ENCODE results near the gene ANKFN1.

The ANKFN1 gene

DNA sequence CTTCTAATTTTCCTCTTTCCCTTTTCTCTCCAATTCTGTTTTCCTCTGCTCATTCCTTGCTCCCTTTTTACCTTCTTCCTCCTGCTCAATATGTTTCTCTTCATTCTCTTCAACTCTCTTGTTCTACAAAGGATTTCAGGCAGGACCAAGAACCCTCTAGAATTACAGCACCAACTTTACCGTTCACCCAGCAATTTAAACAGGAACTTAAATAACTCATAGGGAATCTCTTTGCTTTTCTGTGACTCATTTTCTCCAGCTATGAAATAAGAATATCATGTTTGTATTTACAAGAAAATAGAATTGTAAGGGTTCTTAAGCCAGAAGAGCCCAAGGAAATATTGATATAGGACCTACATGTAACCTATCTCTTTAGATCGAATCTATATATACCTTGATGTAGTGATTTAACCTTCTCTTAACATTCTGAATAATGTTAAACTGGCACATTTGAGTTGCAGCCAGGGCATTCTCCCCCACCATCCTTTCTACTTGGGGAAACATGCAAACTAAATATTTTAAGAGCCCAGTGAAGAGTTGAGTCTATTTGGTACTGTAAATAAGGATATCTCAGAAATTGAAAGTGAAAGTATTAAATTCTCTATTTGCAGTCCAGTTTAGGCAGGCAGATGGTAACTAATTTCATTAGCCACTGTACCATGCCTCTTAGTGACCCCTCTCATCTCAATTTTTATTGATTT lies 137.0 kb downstream of the ANKFN1 start:
- no peaks in the 10 kb centered on the region for H3K9me3 ChIP-seq (ENCODE audit: control insufficient read depth, insufficient read depth, low read length)
- H3K4me1 ChIP-seq (ENCODE audit: control insufficient read depth, low read length) = no peaks in the 10 kb centered on the region
- H3K9me2 ChIP-seq (replicated peaks; ENCODE audit: control insufficient read depth, low read length) = no peaks in the 10 kb centered on the region
- no peaks in the 10 kb centered on the region for H4K20me1 ChIP-seq (ENCODE audit: control insufficient read depth, insufficient read depth, low read depth, low read length)
- TF ChIP-seq EZH2phosphoT487 (IDR thresholded peaks at IDR 0.05; ENCODE audit: borderline replicate concordance, low read length) = no peak
- TF ChIP-seq, protein P1, sequence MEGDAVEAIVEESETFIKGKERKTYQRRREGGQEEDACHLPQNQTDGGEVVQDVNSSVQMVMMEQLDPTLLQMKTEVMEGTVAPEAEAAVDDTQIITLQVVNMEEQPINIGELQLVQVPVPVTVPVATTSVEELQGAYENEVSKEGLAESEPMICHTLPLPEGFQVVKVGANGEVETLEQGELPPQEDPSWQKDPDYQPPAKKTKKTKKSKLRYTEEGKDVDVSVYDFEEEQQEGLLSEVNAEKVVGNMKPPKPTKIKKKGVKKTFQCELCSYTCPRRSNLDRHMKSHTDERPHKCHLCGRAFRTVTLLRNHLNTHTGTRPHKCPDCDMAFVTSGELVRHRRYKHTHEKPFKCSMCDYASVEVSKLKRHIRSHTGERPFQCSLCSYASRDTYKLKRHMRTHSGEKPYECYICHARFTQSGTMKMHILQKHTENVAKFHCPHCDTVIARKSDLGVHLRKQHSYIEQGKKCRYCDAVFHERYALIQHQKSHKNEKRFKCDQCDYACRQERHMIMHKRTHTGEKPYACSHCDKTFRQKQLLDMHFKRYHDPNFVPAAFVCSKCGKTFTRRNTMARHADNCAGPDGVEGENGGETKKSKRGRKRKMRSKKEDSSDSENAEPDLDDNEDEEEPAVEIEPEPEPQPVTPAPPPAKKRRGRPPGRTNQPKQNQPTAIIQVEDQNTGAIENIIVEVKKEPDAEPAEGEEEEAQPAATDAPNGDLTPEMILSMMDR (IDR thresholded peaks at IDR 0.05; ENCODE audit: low read depth, low read length, poor library complexity, severe bottlenecking) = no peak
- no peaks in the 10 kb centered on the region for H3K27me3 ChIP-seq (ENCODE audit: control insufficient read depth, low read length)
- H3K36me3 ChIP-seq (ENCODE audit: control insufficient read depth, low read length) = no peaks in the 10 kb centered on the region
- no peaks in the 10 kb centered on the region for H3K79me2 ChIP-seq (ENCODE audit: control insufficient read depth, low read length)
- no peak overlapping the region for H3K27ac ChIP-seq (ENCODE audit: low read depth, low read length)
- no peak overlapping the region for H3K4me2 ChIP-seq (ENCODE audit: low read length)
- H3K4me3 ChIP-seq (ENCODE audit: low read length) = no peak overlapping the region
- H3F3A ChIP-seq (ENCODE audit: control insufficient read depth, insufficient read depth) = no peaks in the 10 kb centered on the region

DNA sequence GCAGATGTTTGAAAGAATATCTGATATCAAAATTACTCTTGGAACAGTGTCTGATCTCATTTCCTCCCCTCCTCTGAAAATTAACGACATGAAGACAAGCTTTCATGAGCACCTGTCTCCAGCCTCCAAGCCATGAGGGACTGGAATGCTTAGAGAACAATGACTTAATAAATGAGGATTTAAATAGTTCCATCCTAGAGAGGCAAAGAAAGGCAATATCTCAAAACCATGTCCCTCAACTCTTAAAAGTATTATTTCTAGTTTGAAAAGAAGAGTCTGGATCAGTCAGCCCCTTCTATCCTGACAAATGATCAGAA lies 137.5 kb downstream of the ANKFN1 start:
- no peak overlapping the region for H3K4me2 ChIP-seq (ENCODE audit: low read length)
- H4K20me1 ChIP-seq (ENCODE audit: control insufficient read depth, insufficient read depth, low read depth, low read length) = no peaks in the 10 kb centered on the region
- no peaks in the 10 kb centered on the region for H3K9me3 ChIP-seq (ENCODE audit: control insufficient read depth, insufficient read depth, low read length)
- no peaks in the 10 kb centered on the region for H3K36me3 ChIP-seq (ENCODE audit: control insufficient read depth, low read length)
- H3K4me3 ChIP-seq (ENCODE audit: low read length) = no peak overlapping the region
- TF ChIP-seq EZH2phosphoT487 (IDR thresholded peaks at IDR 0.05; ENCODE audit: borderline replicate concordance, low read length) = no peak
- TF ChIP-seq, protein P1 (IDR thresholded peaks at IDR 0.05; ENCODE audit: low read depth, low read length, poor library complexity, severe bottlenecking) = no peak
- no peaks in the 10 kb centered on the region for H3F3A ChIP-seq (ENCODE audit: control insufficient read depth, insufficient read depth)
- H3K9me2 ChIP-seq (replicated peaks; ENCODE audit: control insufficient read depth, low read length) = no peaks in the 10 kb centered on the region
- no peaks in the 10 kb centered on the region for H3K79me2 ChIP-seq (ENCODE audit: control insufficient read depth, low read length)
- no peak overlapping the region for H3K27ac ChIP-seq (ENCODE audit: low read depth, low read length)
- H3K27me3 ChIP-seq (ENCODE audit: control insufficient read depth, low read length) = no peaks in the 10 kb centered on the region
- no peaks in the 10 kb centered on the region for H3K4me1 ChIP-seq (ENCODE audit: control insufficient read depth, low read length)

DNA sequence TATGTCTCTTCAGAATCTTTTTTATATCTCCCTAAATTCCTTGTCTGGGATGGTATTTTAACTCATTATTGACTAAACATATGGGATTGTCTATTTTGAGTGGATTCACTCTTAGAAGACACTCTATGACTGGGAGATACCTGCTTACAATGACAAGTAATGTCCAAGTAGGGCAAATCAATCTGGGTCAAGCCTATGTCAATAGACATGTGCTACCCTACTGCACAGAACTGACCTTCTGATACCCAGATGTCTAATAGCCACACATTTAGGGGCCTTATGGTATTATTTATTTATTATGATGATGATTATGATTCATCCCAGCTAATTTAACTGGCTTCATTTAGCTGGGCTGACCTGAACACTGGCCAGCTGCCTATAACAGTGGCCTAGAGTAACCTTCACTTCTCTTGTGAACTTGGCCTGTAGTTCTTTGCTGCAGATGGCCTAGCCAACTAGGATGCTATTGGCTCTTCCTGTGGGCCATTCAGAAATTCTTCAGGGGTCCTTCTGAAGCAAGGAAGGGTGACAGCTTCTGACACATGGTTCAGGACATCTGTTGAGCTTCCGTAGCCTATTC lies 138.0 kb downstream of the ANKFN1 start:
- no peaks in the 10 kb centered on the region for H3K9me2 ChIP-seq (replicated peaks; ENCODE audit: control insufficient read depth, low read length)
- no peak for TF ChIP-seq EZH2phosphoT487 (IDR thresholded peaks at IDR 0.05; ENCODE audit: borderline replicate concordance, low read length)
- TF ChIP-seq, protein P1 (IDR thresholded peaks at IDR 0.05; ENCODE audit: low read depth, low read length, poor library complexity, severe bottlenecking) = no peak
- H3K4me3 ChIP-seq (ENCODE audit: low read length) = no peak overlapping the region
- H3K27me3 ChIP-seq (ENCODE audit: control insufficient read depth, low read length) = no peaks in the 10 kb centered on the region
- H4K20me1 ChIP-seq (ENCODE audit: control insufficient read depth, insufficient read depth, low read depth, low read length) = no peaks in the 10 kb centered on the region
- H3K36me3 ChIP-seq (ENCODE audit: control insufficient read depth, low read length) = no peaks in the 10 kb centered on the region
- no peaks in the 10 kb centered on the region for H3K79me2 ChIP-seq (ENCODE audit: control insufficient read depth, low read length)
- H3K4me2 ChIP-seq (ENCODE audit: low read length) = no peak overlapping the region
- no peak overlapping the region for H3K27ac ChIP-seq (ENCODE audit: low read depth, low read length)
- H3K9me3 ChIP-seq (ENCODE audit: control insufficient read depth, insufficient read depth, low read length) = no peaks in the 10 kb centered on the region
- no peaks in the 10 kb centered on the region for H3K4me1 ChIP-seq (ENCODE audit: control insufficient read depth, low read length)
- no peaks in the 10 kb centered on the region for H3F3A ChIP-seq (ENCODE audit: control insufficient read depth, insufficient read depth)

Data from DOHH2 (cell line).